Erythroblast (primary cell): ENCODE data around the gene KCNMB2.

Source experiments
- DNase-seq, 2 experiments: peaks; one replicate each; lab custom pipeline; 2025; lab: John Stamatoyannopoulos, UW
- GATA1 ChIP-seq: IDR thresholded peaks from 2 replicates; pipeline ENCODE4 v1.6.1; 2011; ENCODE audit warnings: low read depth, mild to moderate bottlenecking, control low read depth, low read length, moderate library complexity
- POLR2A ChIP-seq: IDR thresholded peaks from 2 replicates; pipeline ENCODE4 v1.6.1; 2011; ENCODE audit warnings: mild to moderate bottlenecking, low read length

Gene KCNMB2

DNA sequence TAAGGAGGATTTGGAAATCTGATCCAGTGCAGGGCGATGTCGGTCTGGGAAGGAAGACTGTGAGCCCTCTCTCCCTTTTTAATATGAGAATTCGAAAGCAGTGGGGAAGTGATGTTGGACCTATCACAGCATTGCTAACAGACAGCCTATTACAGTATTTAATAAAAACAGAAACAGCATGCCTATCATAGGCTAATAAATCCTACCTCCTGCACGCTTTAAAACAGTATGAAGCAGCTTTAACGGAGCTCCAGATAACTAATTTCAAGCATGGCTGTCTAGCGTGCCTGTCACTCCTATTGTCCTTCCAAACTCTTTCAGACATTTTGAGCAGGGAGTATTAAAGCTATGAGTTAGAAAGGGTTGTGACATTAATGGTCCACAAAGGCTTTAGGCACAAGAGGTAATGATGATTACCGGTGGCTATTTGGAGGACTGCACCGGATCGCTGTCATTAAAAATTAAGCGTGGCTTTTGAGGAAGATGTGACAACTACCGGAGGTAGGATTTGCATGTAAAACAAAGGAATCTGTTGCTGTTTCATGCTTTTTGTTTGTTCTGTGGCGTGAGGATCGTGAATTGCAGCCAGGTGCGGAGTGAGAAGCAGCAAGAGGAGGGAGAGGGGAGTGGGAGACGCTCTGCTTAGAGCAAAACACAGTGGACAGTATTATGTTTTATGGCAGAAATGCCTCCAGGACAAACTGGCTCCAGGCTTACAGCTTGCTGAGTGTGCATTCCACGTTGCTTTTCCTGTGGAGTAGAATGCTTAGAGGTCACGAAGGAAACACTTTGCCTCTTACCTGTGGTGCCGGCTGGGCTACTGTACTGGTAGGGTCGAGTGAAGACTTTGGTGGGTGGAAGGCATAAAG, at the start of gene KCNMB2:
Gene KCNMB2, plus strand, starts transcription at position 226 of the 869 bp plus-strand sequence.
- TF ChIP-seq POLR2A = no peak
- TF ChIP-seq GATA1 = no peak
- DNase-seq = no peak

DNA sequence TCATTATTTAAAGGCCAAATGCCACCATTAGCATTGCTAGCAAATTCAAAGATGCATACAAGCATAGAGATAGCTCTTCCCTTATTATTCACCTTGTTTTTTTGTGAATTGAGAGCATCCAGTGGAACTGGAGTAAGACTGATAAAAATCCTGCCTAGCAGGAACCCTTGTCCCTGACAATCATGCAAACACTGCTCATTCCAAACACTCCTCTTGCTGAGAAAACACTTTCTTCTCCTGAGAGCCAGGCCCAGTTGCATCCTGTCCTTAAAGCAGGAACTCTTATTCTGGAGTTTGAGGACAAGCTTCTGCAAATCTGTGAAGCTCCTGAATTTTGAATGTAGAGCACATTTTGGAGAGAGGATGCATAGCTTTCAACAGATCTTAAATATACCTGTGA, 49.3 kb upstream of the KCNMB2 start:
- no peak for DNase-seq
- TF ChIP-seq POLR2A = no peak
- TF ChIP-seq GATA1 = no peak

DNA sequence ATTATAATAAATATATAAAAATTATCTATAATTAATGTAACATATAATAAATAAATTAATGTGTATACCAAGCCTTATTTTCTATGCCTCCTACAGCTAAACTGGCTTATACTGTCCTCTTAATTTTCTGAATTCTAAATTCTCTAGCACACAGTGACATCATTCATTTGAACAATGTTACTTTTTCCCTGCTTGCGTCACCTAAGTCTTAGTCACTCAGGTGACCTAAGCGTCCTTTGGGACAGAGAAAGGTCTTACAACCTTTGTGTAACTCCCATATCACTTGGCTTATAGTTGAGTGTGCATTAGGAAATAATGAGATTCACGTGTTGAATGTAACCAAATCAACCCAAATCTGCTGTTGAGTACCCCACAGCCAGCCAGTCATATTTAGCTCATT, 48.5 kb upstream of the KCNMB2 start:
- DNase-seq = no peak
- no peak for TF ChIP-seq POLR2A
- no peak for TF ChIP-seq GATA1

DNA sequence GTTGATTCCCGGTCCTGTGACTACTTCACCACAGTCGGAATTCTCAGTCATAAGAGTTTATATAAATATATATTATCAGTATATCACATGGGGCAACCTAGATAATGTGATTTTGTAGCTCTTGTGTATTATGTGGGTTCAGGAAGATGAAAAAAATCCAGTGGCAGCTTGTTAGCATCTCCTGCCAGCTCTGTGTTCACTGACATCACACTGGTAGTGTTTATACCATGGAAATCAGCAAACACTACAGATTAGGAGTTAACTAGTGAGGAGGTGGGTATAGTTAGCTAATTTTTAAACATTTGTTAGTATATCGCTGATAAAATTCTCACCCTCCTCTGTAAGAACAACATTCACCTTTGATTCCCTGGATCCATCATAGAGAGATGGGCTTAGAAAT, 44.5 kb upstream of the KCNMB2 start:
- no peak for DNase-seq
- no peak for TF ChIP-seq GATA1
- no peak for TF ChIP-seq POLR2A

DNA sequence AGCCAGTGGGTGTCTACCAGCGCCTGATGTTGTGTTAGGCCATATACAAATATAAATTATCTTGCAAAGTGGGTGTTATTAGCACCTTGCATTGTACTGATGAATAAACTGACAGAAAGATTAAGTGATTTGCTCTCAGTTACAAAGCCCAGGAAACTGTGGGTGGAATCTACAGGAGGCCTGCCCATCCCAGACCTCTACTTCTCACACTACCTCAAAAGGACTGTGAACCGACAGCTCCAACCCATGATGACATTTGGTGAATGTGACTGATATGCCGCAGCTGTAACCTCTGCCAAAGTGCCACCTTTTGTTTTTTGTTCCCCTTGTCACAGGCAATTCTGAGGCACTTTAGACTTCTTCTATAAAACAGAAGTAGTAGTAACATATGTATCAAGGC, 43.7 kb upstream of the KCNMB2 start:
- no peak for DNase-seq
- TF ChIP-seq GATA1 (no peak), POLR2A (no peak)

DNA sequence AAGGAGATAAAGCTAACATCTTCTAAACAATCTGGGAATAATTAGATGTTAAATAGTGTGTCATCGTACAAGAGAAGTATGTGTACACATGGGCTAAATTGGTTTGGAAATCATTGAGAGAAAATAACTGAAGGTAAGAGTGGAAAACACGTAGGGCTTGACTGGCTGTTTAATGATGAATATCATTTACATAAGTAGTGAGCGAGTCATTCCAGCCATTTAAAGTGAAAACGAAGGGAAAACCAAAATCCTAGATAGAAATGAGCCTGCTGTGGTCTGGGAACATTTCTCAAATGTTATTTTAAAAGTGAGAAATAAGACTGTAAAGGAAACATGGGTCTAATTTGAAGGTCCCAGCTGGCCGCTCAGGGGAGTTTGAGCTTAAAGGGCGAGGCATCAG, 41.9 kb upstream of the KCNMB2 start:
- DNase-seq = no peak
- TF ChIP-seq POLR2A = no peak
- TF ChIP-seq GATA1 = no peak

DNA sequence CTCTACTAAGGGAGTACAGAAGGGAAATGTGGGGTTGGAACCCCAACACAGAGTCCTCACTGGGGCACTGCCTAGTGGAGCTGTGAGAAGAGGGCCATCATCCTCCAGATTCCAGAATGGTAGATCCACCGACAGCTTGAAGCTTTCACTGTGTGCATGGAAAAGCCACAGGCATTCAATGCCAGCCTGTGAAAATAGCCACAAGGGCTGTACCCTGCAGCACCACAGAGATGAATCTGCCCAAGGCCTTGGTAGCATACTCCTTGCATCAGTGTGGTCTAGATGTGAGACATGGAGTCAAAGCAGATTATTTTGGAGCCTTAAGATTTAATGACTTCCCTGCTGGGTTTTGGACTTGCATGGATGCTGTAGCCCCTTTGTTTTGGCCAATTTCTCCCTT, 39.3 kb upstream of the KCNMB2 start:
- no peak for TF ChIP-seq POLR2A
- TF ChIP-seq GATA1 = no peak
- no peak for DNase-seq

DNA sequence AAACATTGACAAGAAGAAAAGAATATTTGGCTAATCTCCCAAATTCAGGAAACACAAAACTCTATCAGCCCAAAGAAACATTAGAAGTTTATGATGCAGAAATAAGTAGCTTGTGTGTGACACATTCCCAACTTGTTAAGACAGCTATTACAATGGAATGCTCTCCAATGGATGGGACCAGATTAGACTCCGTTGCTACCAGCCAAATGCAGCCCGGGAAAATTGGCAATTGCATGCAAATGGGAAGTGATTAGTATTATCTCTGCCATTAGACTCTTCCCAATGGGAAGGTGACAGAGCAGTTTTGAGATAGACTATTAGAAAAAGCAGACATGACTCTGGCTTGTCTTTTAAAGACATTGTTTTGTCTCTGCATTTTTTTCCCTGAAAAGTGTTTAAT, 37.4 kb upstream of the KCNMB2 start:
- TF ChIP-seq GATA1 = no peak
- no peak for DNase-seq

DNA sequence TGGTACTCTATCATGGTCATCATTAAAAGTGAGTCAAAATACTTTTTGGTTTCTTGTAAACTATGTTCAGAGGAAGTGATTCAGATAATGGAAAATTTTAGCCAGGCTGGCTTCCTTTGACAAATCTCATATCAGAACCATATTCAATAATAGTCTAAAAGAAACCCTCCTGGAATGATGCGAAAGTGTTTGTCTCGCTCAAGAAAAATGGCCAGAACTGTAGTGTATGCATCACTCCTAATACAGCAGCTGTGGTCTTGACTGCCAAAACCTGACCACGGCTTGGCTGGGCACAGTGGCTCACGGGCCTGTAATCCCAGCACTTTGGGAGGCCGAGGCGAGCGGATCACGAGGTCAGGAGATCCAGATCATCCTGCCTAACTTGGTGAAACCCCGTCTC, 35.6 kb upstream of the KCNMB2 start:
- DNase-seq = no peak
- TF ChIP-seq GATA1 (no peak), POLR2A (no peak)

DNA sequence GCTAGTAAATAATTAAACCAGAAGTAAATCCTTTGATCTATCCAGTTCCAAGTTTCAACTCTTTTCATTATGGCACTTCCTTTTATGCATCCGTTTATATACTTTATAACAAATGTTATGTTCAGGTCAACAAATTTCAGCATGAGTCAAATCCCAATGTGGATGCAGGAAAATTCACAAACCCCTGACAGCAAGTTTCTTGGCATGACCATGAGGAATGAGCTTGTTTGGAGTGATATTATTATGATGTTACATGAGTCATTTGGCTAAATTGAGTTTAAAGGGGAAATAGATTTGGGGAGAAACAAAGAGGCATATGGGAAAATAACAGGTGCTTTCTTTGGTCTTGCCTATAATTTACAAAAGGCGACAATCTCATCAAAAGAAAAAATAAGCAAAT, 32.1 kb upstream of the KCNMB2 start:
- no peak for DNase-seq
- TF ChIP-seq POLR2A = no peak
- TF ChIP-seq GATA1 = no peak

DNA sequence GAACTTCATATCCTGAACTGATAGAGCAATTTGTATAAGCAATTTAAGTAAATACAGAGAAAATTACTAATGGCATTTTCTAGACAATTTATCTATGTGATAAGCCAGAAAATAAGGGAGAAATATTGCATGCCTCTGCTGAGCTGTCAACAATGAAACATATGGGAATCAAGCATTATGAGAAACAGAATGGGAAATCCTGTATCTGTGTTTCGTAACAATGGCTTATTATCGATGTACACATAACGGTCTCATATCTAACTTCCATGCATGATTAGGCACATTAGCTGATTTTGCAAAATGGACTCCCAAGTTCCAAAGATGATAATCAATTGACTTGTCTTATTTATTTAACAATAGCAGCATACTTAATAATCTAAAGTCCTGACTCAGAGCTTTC, 30.4 kb upstream of the KCNMB2 start:
- TF ChIP-seq POLR2A (no peak), GATA1 (no peak)
- DNase-seq = no peak

DNA sequence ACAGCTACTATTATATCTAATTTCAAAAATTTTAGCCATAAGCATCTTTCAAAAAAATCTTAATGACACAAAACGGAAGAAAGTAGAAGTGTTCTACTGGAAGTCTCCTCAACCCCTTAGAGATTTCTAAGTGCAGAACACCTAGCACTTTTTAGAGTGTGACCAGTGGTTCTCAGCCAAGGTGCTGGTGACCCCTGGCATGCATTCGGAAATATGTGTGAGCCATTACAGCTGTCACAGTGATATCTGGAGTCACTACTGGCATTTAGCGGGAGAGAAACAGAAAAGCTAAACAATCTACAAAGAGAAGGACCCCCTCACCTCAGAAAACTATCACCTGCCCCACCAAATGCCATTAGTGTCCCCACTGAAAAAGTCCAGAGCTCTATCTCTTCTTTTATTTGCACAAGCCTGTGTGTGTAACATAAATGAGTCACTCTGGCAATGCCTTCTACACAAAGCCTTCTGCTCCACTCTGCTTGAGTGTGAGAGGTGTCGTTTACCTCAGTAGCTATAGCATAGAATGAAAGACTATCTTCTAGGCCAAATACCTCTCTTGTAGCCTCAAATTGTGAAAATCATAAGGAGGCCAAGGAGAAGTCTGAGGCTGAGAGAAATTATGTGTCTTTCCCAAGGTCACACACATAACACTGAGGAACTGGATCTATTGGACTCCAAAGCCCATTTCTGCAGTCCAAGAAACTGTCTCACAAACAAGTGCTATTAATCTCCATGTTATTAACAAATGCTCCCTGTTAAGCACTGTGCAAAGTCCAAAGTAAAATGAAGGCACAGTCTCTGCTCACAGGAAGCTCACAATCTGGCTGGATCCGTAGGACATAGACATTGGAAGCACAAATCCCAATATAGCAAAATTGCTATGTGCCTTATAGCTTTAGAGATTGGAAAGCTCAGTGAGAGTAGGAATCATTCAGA, 28.5 kb upstream of the KCNMB2 start:
- no peak for DNase-seq
- no peak for TF ChIP-seq GATA1
- TF ChIP-seq POLR2A = no peak

DNA sequence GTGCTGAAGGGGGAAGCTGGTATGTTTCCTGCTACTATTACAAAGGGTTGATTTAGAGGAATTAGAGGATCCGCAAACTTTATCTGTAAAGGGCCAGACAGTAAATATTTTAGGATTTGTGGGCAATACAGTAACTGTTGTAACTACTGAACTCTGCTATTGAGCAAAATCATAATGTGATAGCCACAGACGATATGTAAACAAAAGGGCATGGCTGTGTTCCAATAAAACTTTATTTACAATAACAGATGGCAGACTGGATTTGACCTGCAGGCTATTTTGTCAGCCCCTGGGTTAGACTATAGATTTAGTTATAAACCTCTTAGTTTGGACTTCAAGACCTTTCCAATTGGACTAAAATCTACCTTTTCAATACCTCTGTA, 27.8 kb upstream of the KCNMB2 start:
- TF ChIP-seq POLR2A (no peak), GATA1 (no peak)
- no peak for DNase-seq

DNA sequence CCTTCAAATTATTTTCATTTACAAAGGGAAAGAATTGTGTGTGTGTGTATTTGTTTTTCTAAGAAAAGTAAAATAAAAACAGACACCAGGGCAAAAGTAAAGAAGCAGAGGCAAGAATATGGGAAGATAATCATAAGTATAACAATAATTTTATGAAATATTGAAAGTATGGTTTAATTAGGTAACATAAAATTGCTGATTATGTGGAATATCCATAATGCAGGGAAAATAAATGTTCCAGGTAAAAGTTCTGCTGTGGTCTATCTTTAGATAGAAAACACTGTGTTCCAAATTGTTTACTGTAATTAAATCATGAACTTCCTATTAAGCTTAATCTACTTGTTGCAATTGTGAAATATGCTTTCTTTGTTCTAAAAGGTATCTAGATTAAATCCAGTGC, 25.7 kb upstream of the KCNMB2 start:
- DNase-seq = no peak
- TF ChIP-seq GATA1 = no peak
- no peak for TF ChIP-seq POLR2A

DNA sequence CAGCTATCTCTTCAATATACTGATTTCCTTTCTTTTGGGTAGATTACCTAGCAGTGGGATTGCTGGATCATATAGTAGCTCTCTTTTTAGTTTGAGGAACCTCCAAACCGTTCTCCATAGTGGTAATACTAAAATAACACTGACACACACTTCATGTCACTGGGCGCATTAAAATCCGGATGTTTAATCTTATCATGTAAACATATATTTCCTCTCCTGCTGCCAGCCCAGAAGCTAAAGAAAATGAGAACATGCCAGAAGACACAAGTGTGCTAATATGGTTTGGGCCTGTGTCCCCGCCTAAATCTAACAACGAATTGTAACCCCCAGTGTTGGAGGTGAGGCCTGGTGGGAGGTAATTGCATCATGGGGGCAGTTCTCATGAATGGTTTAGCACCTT, 23.6 kb upstream of the KCNMB2 start:
- no peak for TF ChIP-seq GATA1
- TF ChIP-seq POLR2A = no peak
- no peak for DNase-seq
